ENCODE results near the gene NCKAP1.

NCKAP1 gene

DNA sequence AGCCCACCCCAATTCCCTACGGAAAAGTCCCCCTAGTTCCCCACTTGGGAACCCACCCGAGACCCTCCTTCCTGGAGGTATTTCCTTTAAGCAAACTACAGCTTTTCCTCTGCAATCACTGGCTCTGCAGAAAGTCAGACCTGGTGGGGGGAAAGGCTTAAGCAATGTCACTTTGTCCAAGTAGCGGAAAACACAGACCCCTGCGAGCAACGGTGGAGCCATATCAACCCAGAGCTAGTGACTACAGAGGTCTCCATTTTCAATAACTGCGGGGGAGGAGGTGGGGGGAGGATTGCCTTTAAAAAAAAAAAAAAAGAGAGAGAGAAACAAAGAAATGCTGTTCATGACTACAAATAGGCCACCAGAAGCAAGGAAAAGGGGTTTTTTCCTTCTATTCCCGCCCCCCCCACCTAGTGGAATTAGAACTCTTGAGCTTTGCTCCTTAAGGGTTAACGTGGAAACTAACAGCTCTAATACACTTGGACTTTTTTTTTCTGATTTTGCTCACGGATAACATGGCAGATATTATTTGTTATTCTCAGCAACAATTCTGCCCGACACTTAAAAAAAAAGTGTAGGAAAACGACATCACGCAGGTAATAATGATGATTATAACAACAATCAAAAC is 170.7 kb downstream of the NCKAP1 start:
- DNase-seq, result no peak

DNA sequence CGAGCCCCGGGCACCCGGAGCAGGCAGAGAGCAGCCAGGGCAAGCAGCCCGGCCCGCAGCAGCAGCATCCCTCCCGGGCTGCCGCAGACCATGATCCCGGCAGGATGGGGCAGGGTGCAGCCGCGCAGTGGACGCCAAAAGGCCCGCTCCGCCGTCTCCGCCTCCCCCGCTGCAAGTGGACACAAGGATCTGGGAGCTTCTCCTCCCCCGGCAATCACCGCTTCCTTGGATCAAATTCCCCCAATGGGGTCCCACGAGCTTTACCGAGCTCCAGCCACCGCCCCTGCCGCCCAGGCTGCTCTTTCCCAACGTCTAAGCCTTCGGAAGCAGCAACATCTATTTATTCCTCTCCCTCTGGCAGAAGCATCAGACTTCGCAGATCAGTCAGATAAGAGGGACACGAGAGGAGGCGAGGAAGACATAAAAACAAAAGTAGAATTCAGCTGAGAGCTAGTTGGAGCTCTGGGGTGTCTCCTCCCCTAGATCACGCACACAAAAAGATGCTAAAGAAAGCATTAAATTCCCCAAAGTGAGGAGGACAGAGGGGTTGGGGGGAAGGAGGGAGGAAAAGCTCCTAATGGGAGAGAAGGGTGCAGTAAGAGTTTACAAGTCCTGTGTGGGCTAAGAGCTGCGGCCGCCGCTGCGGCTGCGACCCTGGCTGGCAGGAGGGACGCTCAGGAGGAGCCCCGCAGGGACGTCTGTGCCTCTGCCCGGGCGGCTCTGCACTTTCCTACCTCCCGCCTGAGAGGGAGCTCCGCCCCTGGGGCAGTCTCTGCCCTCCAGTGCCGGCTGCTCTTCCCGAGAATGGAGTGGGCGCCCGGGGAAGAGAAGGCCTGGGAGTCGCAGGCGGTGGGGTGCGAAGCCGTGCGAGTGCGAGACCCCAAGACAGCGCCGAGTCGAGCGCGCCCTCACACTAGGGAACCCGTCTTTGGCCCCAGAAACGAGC is 171.5 kb downstream of the NCKAP1 start, which contains the start of gene FRZB:
FRZB (minus strand) TSS at position 177 of the 946 bp plus-strand sequence; CDS start at position 92, 85 bp downstream.
- no peak for DNase-seq

DNA sequence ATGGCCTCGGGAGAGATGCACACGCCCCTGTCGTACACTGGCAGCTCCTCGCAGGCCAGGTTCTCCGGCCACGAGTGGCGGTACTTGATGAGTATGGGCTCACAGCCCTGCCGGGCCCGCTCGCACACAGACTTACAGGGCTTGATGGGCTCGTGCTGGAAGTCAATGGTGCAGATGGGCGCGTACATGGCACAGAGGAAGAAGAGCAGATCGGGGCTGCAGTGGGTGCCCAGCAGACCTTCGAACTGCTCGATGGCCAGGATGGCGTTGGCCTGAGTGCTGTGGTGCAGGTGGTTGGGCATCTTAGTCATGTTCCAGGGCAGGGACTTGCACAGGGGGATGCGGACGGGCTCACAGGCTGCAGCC is 172.2 kb downstream of the NCKAP1 start:
- no peak for DNase-seq

DNA sequence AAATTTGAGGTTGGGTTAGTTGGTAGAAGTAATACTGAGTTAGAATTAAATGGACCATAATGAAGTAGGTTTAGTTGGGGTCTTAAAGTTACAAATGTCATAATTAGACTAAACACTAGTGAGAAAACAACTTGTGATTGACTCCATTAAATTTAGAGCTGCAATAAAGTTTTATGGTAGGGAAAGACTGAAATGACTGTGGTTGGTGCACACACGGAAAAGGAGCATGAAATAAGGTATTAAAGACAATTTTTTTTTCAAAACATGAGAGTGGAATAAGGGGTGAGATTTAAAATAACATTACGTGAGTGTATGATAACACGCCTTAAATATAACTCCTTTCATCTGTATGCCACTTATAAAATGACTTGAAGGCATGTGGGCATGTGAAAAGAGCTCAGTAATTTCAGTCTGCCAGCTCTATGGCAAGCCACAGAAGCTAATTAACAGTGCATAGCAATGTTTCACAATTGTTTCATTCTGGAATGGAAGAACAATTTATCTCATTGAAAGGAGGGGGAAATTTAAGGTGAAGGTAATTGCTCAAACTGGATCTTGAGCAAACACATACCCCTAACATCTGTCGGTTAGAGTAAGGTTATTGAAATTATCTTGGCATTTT is 173.2 kb downstream of the NCKAP1 start:
- DNase-seq, result no peak

DNA sequence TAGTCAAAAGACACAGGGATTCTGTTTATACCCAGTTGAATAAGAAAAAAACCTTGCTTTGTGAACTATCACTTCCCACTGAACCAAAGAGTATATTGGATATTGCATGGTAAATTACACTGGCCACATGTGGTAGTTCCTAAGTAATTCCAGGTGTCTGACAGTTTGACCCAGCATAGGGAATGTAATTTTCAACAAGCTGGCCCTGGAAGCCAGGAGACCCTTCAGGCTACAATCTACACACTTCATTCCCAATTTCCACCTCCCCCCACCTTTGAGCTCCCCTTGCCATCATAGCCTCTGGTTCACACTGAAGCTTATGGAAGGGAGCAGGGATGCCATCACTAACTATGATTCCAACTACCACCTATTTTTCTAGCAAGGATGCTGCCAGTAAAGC is 174.6 kb downstream of the NCKAP1 start:
- no peak for DNase-seq

DNA sequence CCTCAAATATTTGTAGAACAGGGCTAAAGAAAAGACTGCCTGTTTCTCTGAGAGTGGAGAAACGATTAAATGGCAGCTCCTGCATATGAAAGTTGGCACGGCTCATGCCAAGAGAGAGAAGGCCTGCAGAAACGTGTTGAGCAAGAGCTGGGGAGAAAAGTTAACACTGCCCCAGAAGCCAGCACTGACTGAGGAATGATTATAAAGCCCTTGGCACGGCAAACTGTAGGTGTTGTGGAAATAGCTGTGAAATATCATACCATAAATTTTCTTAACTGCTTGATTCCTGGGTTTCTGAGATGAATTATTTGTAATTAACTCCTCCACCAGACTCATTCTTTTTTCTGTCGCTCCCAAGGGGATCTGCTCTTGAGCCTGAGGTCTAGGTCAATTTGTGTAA is 176.2 kb downstream of the NCKAP1 start:
- DNase-seq, result no peak

DNA sequence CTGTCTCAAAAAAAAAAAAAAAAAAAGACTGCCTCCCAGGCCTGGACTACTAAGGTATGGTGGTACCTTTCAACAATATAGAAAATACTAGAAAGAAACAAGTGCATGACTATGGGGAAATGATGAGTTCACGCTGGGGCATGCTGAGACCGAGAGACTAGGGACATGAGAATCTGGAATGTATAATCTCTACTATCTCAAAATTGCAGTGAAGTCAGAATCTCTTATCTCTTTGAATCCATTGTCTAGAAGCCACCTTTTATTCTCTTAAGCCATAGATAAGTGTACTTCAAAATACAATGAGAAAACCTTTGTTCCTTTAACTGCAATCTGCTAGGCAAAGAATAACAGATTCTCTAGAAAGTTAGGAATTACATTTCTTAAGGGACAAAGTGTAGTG is 177.4 kb downstream of the NCKAP1 start:
- no peak for DNase-seq
